ENCODE measurements around the gene TRPC1.
"Not testable (repeated sequence)": the region's sequence is repeated elsewhere in the genome, so short reads cannot be mapped to it uniquely, and the experiment has no call there.

DNA sequence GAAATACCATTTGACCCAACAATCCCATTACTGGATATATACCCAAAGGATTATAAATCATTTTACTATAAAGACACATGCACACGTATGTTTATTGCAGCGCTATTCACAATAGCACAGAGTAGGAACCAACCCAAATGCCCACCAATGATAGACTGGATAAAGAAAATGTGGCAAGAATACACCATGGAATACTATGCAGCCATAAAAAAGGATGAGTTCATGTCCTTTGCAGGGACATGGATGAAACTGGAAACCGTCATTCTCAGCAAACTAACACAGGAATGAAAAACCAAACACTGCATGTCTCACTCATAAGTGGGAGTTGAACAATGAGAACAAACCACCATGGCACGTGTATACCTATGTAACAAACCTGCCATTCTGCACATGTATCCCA is 26.7 kb downstream of the TRPC1 start:
- TF ChIP-seq, protein P1, sequence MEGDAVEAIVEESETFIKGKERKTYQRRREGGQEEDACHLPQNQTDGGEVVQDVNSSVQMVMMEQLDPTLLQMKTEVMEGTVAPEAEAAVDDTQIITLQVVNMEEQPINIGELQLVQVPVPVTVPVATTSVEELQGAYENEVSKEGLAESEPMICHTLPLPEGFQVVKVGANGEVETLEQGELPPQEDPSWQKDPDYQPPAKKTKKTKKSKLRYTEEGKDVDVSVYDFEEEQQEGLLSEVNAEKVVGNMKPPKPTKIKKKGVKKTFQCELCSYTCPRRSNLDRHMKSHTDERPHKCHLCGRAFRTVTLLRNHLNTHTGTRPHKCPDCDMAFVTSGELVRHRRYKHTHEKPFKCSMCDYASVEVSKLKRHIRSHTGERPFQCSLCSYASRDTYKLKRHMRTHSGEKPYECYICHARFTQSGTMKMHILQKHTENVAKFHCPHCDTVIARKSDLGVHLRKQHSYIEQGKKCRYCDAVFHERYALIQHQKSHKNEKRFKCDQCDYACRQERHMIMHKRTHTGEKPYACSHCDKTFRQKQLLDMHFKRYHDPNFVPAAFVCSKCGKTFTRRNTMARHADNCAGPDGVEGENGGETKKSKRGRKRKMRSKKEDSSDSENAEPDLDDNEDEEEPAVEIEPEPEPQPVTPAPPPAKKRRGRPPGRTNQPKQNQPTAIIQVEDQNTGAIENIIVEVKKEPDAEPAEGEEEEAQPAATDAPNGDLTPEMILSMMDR (IDR thresholded peaks at IDR 0.05; ENCODE audit: borderline replicate concordance, extremely low read depth, low read length, poor library complexity, severe bottlenecking) = not testable (repeated sequence)
- TF ChIP-seq EZH2 (IDR thresholded peaks at IDR 0.05; ENCODE audit: borderline replicate concordance, low read depth, low read length, severe bottlenecking) = not testable (repeated sequence)

All from DND-41 (cell line).